Measurements from ENCODE around the gene SRSF7.
"Not testable (repeated sequence)": the region's sequence is repeated elsewhere in the genome, so short reads cannot be mapped to it uniquely, and the experiment has no call there.

- TF ChIP-seq, protein P1, sequence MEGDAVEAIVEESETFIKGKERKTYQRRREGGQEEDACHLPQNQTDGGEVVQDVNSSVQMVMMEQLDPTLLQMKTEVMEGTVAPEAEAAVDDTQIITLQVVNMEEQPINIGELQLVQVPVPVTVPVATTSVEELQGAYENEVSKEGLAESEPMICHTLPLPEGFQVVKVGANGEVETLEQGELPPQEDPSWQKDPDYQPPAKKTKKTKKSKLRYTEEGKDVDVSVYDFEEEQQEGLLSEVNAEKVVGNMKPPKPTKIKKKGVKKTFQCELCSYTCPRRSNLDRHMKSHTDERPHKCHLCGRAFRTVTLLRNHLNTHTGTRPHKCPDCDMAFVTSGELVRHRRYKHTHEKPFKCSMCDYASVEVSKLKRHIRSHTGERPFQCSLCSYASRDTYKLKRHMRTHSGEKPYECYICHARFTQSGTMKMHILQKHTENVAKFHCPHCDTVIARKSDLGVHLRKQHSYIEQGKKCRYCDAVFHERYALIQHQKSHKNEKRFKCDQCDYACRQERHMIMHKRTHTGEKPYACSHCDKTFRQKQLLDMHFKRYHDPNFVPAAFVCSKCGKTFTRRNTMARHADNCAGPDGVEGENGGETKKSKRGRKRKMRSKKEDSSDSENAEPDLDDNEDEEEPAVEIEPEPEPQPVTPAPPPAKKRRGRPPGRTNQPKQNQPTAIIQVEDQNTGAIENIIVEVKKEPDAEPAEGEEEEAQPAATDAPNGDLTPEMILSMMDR (IDR thresholded peaks at IDR 0.05), result not testable (repeated sequence)
- not testable (repeated sequence) for TF ChIP-seq POLR2A, EP300 (IDR thresholded peaks at IDR 0.05)
Observed at GRCh38 chr2:38737000-38737698, 14.0 kb downstream of the SRSF7 start.

Measured in gastroesophageal sphincter (tissue), 3 donors.